Kidney tubule cell (primary cell): ENCODE measurements around the gene C9orf43.
A peak's percentile ranks its signal among the peaks of the same experiment; 100 is the strongest.
"Not testable (repeated sequence)": the region's sequence is repeated elsewhere in the genome, so short reads cannot be mapped to it uniquely, and the experiment has no call there.

Source experiments
- DNase-seq: peaks from one replicate; pipeline ENCODE4 v3.0.0-alpha.2; 2018; ENCODE audit warnings: low spot score

C9orf43 gene

GRCh38 chr9:113410207-113410864 lies at the start of gene C9orf43, which contains the start of gene POLE3:
Gene C9orf43 (plus strand): TSS chr9:113410747. CDS start chr9:113413494, 2,747 bp downstream.
Gene POLE3 (minus strand): TSS chr9:113410675. CDS start chr9:113410293, 382 bp downstream.
- DNase-seq: peak; percentile 97

GRCh38 chr9:113361304-113362018 lies 49.1 kb upstream of the C9orf43 start:
- no peak for DNase-seq

- DNase-seq: no peak
These were observed 47.2 kb upstream of the C9orf43 start for GRCh38 chr9:113363336-113363735.

GRCh38 chr9:113364951-113365350 lies 45.6 kb upstream of the C9orf43 start:
- DNase-seq: no peak

- DNase-seq: not testable (repeated sequence)
These were observed 44.9 kb upstream of the C9orf43 start for GRCh38 chr9:113365652-113366051.

- DNase-seq: no peak
These were observed 42.1 kb upstream of the C9orf43 start for GRCh38 chr9:113368348-113368981.

- no peak for DNase-seq
These were observed 41.3 kb upstream of the C9orf43 start for GRCh38 chr9:113368982-113369854.

GRCh38 chr9:113369855-113370140 lies 40.7 kb upstream of the C9orf43 start:
- DNase-seq: no peak

- DNase-seq: no peak
These were observed 39.7 kb upstream of the C9orf43 start for GRCh38 chr9:113370806-113371325.

- DNase-seq: no peak
These were observed 38.5 kb upstream of the C9orf43 start for GRCh38 chr9:113372059-113372458.

- DNase-seq: no peak
These were observed 37.3 kb upstream of the C9orf43 start for GRCh38 chr9:113373256-113373655.

GRCh38 chr9:113373676-113374392 lies 36.7 kb upstream of the C9orf43 start:
- no peak for DNase-seq

GRCh38 chr9:113375057-113376023 lies 35.2 kb upstream of the C9orf43 start:
- DNase-seq: peak; percentile 71

GRCh38 chr9:113376634-113377567 lies 33.6 kb upstream of the C9orf43 start, which contains the start of gene HDHD3:
Gene HDHD3 (minus strand): TSS chr9:113376986. CDS start chr9:113374354, 2,632 bp downstream.
- peak; percentile 90 for DNase-seq

GRCh38 chr9:113379094-113379828 lies 31.3 kb upstream of the C9orf43 start:
- DNase-seq: not testable (repeated sequence)

GRCh38 chr9:113379829-113380210 lies 30.7 kb upstream of the C9orf43 start:
- DNase-seq: not testable (repeated sequence)

- DNase-seq: no peak
These were observed 29.6 kb upstream of the C9orf43 start for GRCh38 chr9:113380869-113381378.

- not testable (repeated sequence) for DNase-seq
These were observed 29.1 kb upstream of the C9orf43 start for GRCh38 chr9:113381441-113381840.
